Astrocyte (in vitro differentiated cells and primary cell): ENCODE measurements around the gene STYK1. TPM values are rescaled to one million over a fixed set of nuclear protein-coding genes. Genes with fewer than 3 reads are reported as not detected.

Experiments used
- DNase-seq: peaks from one replicate; pipeline ENCODE4 v3.0.0-alpha.2; 2010; ENCODE audit warnings: low read depth
- FAIRE-seq: peaks from 2 replicates; lab custom pipeline; 2011; peaks lifted over from hg19 to GRCh38; lab: Jason Lieb, UNC
- H2AFZ ChIP-seq: 2 replicates; pipeline ENCODE4 v1.6.0; 2012; ENCODE audit warnings: low read depth, low read length, inconsistent platforms
- H3K27ac ChIP-seq: 2 replicates; pipeline ENCODE4 v1.5.1; 2011; ENCODE audit warnings: low read depth, low read length, inconsistent platforms
- H3K27me3 ChIP-seq: 2 replicates; pipeline ENCODE4 v1.6.0; 2011; ENCODE audit warnings: low read length, inconsistent platforms; ENCODE audit not compliant: insufficient read depth
- H3K36me3 ChIP-seq: 2 replicates; pipeline ENCODE4 v1.5.1; 2011; ENCODE audit warnings: low read length, inconsistent platforms; ENCODE audit not compliant: insufficient read depth
- H3K4me1 ChIP-seq: 2 replicates; pipeline ENCODE4 v1.5.1; 2011; ENCODE audit warnings: low read length, inconsistent platforms; ENCODE audit not compliant: insufficient read depth
- H3K4me2 ChIP-seq: 2 replicates; pipeline ENCODE4 v1.6.0; 2012; ENCODE audit warnings: low read length, inconsistent platforms
- H3K4me3 ChIP-seq: 2 replicates; pipeline ENCODE4 v1.5.1; 2011; ENCODE audit warnings: low read depth, mild to moderate bottlenecking, low read length, inconsistent platforms; ENCODE audit not compliant: insufficient read depth
- H3K79me2 ChIP-seq: 2 replicates; pipeline ENCODE4 v1.6.0; 2012; ENCODE audit warnings: mild to moderate bottlenecking, low read length, inconsistent platforms; ENCODE audit not compliant: insufficient read depth
- H3K9ac ChIP-seq: 2 replicates; pipeline ENCODE4 v1.6.0; 2012; ENCODE audit warnings: mild to moderate bottlenecking, low read length, inconsistent platforms
- H3K9me3 ChIP-seq: 2 replicates; pipeline ENCODE4 v1.5.1; 2012; ENCODE audit warnings: low read depth, mild to moderate bottlenecking, low read length, inconsistent platforms; ENCODE audit not compliant: insufficient read depth
- H4K20me1 ChIP-seq: 2 replicates; pipeline ENCODE4 v1.6.0; 2012; ENCODE audit warnings: low read length, inconsistent platforms; ENCODE audit not compliant: insufficient read depth
- H3K27ac Mint-ChIP-seq: one replicate; pipeline ENCODE4 v1.8.0; 2021; ENCODE audit warnings: mild to moderate bottlenecking, mixed read lengths; ENCODE audit not compliant: unreplicated experiment
- H3K27me3 Mint-ChIP-seq: one replicate; pipeline ENCODE4 v1.8.0; 2021; ENCODE audit warnings: low read depth, mixed read lengths; ENCODE audit not compliant: unreplicated experiment
- H3K36me3 Mint-ChIP-seq: one replicate; pipeline ENCODE4 v1.8.0; 2021; ENCODE audit warnings: low read depth, mixed read lengths; ENCODE audit not compliant: unreplicated experiment
- H3K4me1 Mint-ChIP-seq: one replicate; pipeline ENCODE4 v1.8.0; 2021; ENCODE audit warnings: low read depth, mixed read lengths; ENCODE audit not compliant: unreplicated experiment
- H3K4me3 Mint-ChIP-seq: one replicate; pipeline ENCODE4 v1.8.0; 2021; ENCODE audit warnings: mild to moderate bottlenecking, moderate library complexity, mixed read lengths; ENCODE audit not compliant: unreplicated experiment
- H3K9me3 Mint-ChIP-seq: one replicate; pipeline ENCODE4 v1.8.0; 2021; ENCODE audit warnings: mild to moderate bottlenecking, mixed read lengths; ENCODE audit not compliant: unreplicated experiment
- EZH2 ChIP-seq: IDR thresholded peaks from 2 replicates; pipeline ENCODE4 v1.6.1; 2012; ENCODE audit warnings: mild to moderate bottlenecking, low read length, inconsistent platforms; ENCODE audit not compliant: insufficient read depth
- total RNA-seq: library from RNA; stranded (reverse); gene quantifications from 2 replicates; pipeline ENCODE4 v1.2.1, GENCODE V29; 2021
- TF ChIP-seq, protein P1 (sequence below): IDR thresholded peaks from 2 replicates; pipeline ENCODE4 v1.5.1; 2011; ENCODE audit warnings: low read depth, mild to moderate bottlenecking, inconsistent platforms, low read length, moderate library complexity; ENCODE audit not compliant: insufficient read depth

The STYK1 gene
- total RNA-seq, 1 donor from 2014 or later: 2.9 TPM

- Mint-ChIP-seq H3K4me3 (no peak overlapping the region), H3K27ac (no peak overlapping the region), H3K9me3 (no peaks in the 10 kb centered on the region), H3K4me1 (peaks cover 8% of the 10 kb centered on the region), H3K27me3 (no peaks in the 10 kb centered on the region), H3K36me3 (peaks cover 2% of the 10 kb centered on the region)
- no peak overlapping the region for H3K4me3 ChIP-seq
- H4K20me1 ChIP-seq: no peaks in the 10 kb centered on the region
- no peak for DNase-seq
- H3K4me2 ChIP-seq: no peak overlapping the region
- FAIRE-seq: no peak
- no peaks in the 10 kb centered on the region for H3K4me1 ChIP-seq
- TF ChIP-seq, protein P1, sequence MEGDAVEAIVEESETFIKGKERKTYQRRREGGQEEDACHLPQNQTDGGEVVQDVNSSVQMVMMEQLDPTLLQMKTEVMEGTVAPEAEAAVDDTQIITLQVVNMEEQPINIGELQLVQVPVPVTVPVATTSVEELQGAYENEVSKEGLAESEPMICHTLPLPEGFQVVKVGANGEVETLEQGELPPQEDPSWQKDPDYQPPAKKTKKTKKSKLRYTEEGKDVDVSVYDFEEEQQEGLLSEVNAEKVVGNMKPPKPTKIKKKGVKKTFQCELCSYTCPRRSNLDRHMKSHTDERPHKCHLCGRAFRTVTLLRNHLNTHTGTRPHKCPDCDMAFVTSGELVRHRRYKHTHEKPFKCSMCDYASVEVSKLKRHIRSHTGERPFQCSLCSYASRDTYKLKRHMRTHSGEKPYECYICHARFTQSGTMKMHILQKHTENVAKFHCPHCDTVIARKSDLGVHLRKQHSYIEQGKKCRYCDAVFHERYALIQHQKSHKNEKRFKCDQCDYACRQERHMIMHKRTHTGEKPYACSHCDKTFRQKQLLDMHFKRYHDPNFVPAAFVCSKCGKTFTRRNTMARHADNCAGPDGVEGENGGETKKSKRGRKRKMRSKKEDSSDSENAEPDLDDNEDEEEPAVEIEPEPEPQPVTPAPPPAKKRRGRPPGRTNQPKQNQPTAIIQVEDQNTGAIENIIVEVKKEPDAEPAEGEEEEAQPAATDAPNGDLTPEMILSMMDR: no peak
- TF ChIP-seq EZH2: no peak
- H2AFZ ChIP-seq: no peak overlapping the region
- peaks cover 9% of the 10 kb centered on the region for H3K36me3 ChIP-seq
- no peak overlapping the region for H3K27ac ChIP-seq
- no peaks in the 10 kb centered on the region for H3K9me3 ChIP-seq
- no peaks in the 10 kb centered on the region for H3K79me2 ChIP-seq
- H3K9ac ChIP-seq: no peak overlapping the region
- H3K27me3 ChIP-seq: no peaks in the 10 kb centered on the region
Measured at GRCh38 chr12:10600988-10601387, 72.9 kb downstream of the STYK1 start.

- Histone ChIP-seq H2AFZ (no peak overlapping the region), H4K20me1 (no peaks in the 10 kb centered on the region), H3K79me2 (no peaks in the 10 kb centered on the region), H3K27me3 (no peaks in the 10 kb centered on the region), H3K4me2 (no peak overlapping the region), H3K9ac (no peak overlapping the region), H3K36me3 (peaks cover 3% of the 10 kb centered on the region), H3K4me3 (no peak overlapping the region), H3K9me3 (no peaks in the 10 kb centered on the region), H3K27ac (no peak overlapping the region), H3K4me1 (no peaks in the 10 kb centered on the region)
- Mint-ChIP-seq H3K36me3 (peaks cover 1% of the 10 kb centered on the region), H3K4me1 (no peaks in the 10 kb centered on the region), H3K27me3 (no peaks in the 10 kb centered on the region), H3K27ac (no peak overlapping the region), H3K4me3 (no peak overlapping the region), H3K9me3 (no peaks in the 10 kb centered on the region)
- FAIRE-seq (no peak), DNase-seq (no peak)
- TF ChIP-seq EZH2: no peak
- TF ChIP-seq, protein P1: no peak
Measured at GRCh38 chr12:10595881-10596280, 78.0 kb downstream of the STYK1 start.

DNA sequence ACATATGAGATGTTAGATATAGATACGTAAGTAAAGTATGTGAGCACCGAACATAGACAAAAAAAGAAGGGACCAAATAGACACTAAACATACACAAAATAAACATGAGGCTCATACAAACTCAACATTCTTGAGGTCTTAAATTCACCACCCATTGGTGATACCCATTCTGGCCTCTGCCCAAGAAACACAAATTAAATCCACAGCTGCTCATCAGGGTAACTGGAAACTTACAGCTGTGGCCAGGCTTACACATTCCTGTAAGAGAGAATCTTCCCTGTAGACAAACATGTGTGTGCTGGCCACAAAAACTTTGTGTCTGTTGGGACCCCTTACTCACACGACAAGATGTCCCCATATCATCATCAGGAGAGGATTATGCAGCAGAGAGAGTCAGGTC, 82.9 kb downstream of the STYK1 start:
- TF ChIP-seq, protein P1: no peak
- no peak for TF ChIP-seq EZH2
- Histone ChIP-seq H3K79me2 (no peaks in the 10 kb centered on the region), H3K9ac (no peak overlapping the region), H2AFZ (no peak overlapping the region), H3K9me3 (no peaks in the 10 kb centered on the region), H3K27me3 (no peaks in the 10 kb centered on the region), H4K20me1 (no peaks in the 10 kb centered on the region), H3K27ac (no peak overlapping the region), H3K4me1 (no peaks in the 10 kb centered on the region), H3K36me3 (peaks cover 3% of the 10 kb centered on the region), H3K4me3 (no peak overlapping the region), H3K4me2 (no peak overlapping the region)
- H3K4me3 Mint-ChIP-seq: no peak overlapping the region
- peaks cover 5% of the 10 kb centered on the region for H3K36me3 Mint-ChIP-seq
- no peaks in the 10 kb centered on the region for H3K9me3 Mint-ChIP-seq
- no peaks in the 10 kb centered on the region for H3K27me3 Mint-ChIP-seq
- no peaks in the 10 kb centered on the region for H3K4me1 Mint-ChIP-seq
- DNase-seq (no peak), FAIRE-seq (no peak)
- H3K27ac Mint-ChIP-seq: no peak overlapping the region
